NCI-H1694 (cell line): ENCODE results near the gene MTMR3.
"Not testable (repeated sequence)": the region's sequence is repeated elsewhere in the genome, so short reads cannot be mapped to it uniquely, and the experiment has no call there.

Experiments used
- DNase-seq: peaks from one replicate; lab custom pipeline; 2025; lab: John Stamatoyannopoulos, UW

The MTMR3 gene

DNA sequence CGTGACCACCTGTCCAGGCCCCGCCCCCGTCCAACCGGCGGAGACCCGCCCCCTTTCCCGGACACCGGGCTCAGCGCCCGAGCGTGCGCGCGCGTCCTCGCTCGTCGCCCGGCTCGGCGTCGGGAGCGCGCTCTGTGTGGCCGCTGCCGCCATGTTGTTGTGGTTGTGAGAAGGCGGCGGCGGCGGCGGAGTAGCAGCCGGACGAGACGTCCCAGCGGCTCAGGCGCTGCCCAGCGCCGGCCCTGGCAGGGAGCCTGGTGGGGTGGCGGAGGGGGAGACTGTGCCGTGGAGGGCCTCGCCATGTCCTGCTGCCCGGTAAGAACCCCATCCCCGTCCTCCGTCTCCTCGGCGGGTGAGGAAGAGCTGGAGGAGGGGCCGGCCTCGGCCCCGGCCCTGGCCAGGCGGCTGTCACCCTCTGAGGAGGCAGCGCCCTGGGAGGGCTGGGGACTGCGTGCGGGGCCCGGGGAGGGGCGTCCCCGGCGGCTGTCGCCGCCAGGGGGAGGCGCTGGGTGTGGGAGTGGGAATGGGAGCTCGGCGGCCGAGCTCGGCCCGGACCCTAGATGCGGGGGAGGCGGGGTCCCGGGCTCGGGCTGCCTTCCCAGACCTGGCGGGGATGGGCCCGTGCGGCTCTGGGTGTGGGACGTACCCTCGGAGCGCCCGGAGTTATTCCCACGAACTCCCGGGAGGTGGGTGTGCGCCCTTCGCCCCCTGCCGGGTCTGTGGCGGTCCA lies at the start of gene MTMR3:
TSS of gene MTMR3 (plus strand) at position 130 of the 730 bp plus-strand sequence. CDS start 87,886 bp downstream, outside the sequence.
- peak; percentile 75 for DNase-seq

DNA sequence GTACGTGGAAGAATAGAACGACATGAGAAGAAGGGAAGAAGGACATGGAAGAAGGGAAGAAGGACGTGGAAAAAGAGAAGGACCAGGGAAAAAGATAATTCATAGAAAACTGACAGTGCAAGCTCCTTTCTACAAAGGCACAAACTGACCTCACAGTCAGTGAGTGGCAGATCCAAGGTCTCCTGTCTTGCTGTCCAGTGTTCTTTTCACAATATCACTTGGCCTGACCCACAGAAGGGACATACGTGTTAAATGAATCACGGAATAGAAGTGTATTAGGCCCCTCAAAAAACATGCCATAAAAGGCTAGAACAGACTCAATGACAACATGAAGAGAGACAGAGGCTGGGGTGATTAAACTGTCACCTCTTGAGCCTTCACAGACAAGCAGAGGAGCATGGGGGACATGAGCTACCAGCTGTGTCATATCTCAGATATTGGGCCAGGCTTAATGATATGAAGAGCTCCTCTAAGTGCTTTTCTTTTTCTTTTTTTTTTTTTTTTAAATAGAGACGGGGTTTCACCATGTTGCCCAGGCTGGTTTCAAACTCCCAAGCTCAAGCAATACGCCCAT lies 49.5 kb upstream of the MTMR3 start:
- no peak for DNase-seq

DNA sequence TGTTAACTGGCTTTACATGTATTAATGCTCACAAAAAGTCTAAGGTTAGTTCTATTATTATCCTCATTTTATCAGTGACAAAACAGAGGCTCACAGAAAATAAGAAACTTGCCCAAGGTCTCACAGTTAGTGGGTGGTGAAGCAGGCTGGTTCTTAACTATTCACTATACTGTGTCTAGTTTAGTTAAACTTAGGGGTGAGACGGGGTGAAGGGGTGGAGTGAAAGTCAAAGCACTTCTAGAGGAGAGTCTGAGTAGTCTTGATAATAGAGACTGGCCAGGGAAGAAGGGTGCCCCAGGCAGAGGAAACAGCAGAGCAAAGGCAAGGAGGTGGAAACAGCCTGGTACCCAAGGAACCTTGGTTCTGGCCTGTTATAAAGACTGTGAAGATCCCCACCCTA lies 48.9 kb upstream of the MTMR3 start:
- DNase-seq: no peak

DNA sequence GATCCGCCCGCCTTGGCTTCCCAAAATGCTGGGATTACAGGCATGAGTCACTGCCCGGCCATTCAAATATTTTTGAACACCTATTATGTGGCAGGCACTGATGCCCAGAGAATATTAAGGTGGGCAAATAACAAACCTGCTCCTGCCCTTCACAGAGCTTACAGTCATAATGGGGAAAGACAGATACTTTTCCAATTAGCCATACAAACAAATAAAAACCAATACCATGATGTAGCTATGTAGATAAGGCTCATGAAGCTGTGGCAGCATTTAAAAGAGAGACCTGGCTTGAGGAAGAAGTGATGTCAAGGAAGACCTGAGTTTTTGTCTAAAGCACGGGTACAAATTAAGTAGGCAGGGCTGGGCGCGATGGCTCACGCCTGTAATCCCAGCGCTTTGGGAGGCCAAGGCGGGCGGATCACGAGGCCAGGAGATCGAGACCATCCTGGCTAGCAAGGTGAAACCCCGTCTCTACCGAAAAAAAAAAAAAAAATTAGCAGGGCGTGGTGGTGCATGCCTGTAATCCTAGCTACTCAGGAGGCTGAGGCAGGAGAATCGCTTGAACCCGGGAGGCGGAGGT lies 46.1 kb upstream of the MTMR3 start:
- DNase-seq: not testable (repeated sequence)

DNA sequence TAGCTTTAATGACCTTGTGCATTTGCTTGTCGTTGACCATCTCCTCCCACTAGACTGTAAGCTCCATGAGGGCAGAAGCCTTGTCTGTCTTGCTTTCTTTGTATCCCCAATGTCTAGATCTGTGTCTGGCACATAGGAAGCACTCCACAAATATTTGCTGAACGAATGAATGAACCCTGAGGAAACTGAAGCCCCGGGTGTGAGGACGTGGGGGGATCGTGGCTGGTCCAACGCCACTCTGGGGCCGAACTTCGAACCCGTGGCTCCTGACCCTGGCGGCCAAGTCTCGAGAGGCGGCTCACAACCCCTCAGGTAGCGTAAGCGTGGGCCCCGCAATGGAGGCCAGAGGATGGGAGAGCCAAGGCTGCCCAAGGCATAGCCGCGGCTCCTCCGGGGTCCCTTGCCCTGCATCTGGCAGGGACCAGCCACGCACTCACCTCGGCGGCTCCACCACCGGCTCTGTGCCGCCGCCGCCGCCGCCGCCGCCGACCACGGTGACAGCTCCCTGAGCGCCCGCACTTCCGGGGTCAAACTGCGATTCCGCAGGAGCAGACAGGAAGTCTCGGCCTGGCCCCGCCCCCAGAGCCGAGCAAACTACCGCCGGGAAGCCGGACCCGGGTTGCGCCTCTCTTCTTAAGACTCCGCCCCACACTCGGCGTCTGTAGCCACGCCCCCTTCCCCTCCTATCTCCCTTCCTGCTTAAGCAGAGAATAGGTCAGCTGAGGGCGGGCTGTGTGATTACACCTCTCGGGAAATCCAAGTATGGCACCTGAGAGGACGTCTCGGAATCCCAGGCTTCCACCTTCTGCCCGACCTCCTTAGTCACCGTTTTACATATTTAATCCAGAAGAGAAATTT lies 45.0 kb upstream of the MTMR3 start, which contains the start of gene ASCC2:
TSS of gene ASCC2 (minus strand) at position 534 of the 858 bp plus-strand sequence. CDS start 5,949 bp downstream, outside the sequence.
- peak; percentile 98 for DNase-seq

DNA sequence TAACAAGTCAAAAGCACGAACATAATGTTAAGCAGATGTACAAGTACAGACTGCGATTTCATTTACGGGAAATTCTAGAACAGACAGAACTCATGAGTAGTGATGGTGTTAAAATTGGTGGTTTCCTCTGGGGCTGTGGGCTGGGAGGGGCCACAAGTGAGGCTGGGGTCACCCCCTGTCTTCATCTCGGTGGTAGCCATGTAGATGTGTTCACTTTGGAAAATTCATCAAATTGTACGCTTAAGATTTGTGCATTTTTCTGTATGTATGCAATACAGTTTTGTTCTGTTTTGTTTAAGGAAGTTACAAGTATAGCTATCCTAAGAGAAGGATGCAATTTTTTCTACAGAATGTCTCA lies 44.4 kb upstream of the MTMR3 start:
- DNase-seq: no peak

DNA sequence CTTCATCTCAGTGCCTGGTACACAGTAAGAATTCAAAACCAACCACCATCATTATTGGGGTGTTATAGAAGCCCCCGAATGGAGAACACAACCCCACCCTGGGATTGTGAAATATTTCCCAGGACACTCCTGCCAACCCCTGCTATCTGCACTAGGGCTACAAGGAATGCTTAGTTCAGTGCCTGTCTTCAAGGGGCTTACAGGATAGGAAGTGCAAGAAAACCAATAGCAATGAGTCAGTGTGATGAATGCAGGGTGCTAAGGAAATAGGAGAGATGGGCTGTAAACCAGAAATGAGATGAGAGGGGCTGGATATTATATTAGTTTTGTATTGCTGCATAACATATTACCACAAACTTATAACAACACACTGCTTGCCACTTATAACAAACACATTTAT lies 43.9 kb upstream of the MTMR3 start:
- no peak for DNase-seq

DNA sequence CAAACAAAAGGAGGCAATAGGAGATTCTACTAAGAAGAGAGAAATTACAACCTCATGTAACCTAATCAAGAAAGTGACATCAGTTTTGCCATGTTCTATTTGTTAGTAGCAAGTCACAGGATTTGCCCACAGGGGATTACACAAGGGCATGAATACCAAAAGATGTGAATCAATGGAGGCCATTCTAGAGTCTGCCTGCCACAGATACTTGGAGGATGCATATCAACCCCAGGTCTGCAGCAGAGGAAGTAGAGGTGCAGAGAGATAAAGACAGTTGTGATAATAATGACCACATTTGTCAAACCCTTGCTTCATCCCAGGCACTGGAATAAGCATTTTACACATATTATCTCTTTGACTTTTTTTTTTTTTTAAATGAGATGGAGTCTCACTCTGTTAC lies 42.5 kb upstream of the MTMR3 start:
- no peak for DNase-seq

DNA sequence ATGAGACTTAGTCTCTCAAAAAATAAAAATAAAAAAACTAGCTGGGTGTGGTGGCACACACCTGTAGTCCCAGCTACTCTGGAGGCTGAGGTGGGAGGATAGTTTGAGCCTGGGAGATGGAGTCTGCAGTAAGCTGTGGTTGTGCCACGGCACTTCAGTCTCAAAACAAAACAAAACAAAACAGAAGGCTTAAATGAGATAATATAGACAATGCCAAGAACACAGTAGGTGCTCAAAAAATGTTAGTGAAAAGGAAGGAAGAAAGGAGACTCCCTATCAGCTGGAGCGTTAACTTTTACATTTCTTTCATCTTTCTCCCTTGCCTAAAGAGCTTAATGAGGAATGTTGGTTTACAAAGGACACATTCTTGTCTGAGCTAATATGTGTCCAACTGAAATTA lies 40.8 kb upstream of the MTMR3 start:
- DNase-seq: no peak

DNA sequence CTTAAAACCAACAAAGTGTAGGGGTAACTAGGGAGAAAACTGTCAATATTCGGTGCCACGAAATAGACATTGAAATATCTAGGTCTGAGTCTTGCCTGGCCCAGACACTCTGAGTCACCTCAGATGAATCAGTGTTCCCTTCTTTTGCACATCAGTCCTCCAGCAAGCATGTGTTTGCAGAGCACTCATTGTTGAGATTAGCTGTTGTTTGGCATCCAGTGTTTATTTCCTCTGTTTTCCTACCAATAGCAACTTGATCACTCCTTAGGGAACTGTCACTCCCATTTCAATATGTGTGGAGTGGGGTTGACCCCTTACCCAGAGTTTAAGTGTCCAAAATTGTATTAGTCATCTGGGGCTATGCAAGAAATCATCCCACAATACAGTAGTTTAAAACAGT lies 40.2 kb upstream of the MTMR3 start:
- no peak for DNase-seq

DNA sequence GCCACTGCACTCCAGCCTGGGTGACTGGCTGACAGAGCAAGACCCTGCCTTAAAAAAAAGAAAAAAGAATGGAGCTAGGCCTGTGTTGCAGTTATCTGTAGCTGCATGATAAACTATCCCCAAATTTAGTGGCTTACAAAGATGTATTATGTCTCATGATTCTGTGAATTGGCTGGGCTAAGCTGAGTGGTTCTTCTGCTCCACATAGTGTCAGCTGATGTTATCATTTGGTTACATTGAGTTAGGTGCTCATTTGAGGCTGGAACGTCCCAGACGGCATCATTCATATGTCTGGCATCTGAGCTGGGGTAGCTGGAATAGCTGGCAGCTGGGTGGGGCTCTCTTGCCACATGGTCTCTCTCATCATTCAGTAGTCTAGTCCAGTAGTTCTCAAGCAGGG lies 36.7 kb upstream of the MTMR3 start:
- DNase-seq: no peak

DNA sequence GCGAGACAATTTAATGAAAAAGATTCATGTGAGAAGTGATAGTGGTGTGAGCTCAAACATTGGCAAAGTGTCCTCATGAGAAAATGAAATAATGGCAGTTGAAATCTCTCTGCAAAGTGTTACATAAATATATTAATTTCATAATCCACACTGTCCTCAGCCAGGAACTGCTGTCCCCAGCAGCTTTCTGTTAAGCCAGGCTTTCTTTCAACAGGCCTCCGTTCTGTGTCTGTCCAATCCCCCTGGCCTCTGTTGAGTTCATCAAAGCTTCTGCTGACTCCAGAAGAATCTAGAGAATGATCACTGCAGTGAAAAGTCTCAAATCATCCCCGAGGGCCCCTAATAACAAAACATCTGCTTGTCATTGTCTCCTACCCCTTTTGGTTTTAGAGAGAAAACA lies 34.9 kb upstream of the MTMR3 start:
- DNase-seq: no peak

DNA sequence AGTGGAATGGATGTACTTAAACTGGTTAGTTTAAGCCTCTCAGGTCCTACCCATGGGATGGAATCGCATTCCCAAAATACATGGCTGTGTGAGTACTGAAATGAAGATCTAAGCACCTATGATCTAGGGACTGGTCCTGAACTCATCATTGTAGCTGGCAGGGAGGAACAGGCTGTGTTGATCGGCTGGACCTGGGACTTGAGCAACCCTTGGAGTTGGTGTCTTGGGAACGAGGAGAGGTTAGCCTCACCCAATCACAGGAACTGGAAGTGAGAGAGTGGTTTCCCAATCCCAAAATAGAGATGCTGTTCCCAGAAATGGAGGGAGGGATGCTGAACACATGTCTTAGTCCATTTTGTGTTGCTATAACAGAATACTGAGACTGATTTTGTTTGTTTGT lies 28.5 kb upstream of the MTMR3 start:
- no peak for DNase-seq

DNA sequence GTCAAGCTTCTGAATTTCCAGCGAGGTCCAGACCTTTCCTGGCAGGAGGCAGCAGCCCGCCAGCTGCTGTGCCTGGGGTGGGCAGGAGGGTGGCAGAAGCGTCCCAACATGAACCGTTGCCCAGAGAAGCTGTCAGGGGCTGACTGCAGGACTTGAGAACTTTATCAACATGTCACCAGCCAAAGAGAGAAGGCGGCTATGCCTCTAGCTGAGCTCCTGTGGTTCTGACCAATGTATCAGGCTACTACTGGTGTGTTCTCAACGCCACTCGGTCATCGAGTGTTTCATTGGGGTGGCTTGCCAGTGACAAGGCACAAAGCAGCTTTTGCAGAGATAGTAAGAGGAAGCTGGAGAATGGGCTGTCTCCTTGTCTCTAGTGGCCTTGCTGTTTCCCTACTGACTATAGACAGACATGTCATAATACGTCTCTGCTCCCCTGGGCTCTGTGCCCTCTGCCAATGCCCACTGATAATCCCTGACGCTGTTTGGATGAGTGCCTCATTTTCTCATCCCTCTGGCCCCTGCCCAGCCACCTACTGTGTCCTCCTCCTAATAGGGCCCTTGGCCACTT lies 27.3 kb upstream of the MTMR3 start:
- DNase-seq: no peak

DNA sequence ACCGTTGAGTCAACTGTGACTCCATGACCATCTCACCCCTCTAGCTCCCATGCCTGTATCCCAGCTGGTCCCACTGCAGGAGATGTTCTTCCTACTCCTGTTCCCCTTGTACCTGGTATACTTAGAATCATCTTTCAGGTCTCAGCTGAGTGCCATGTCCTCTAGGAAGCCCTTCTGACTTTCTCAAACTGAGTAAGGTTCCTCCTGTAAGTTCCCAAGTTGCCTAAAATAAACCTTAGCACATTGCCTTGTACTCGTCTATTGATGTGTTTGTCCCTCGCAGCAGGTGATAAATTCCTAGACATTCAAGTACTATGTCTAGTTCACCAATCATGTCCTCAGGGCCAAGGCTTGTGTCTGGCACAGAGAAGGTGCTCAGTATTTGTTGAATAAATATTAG lies 26.5 kb upstream of the MTMR3 start:
- DNase-seq: no peak

DNA sequence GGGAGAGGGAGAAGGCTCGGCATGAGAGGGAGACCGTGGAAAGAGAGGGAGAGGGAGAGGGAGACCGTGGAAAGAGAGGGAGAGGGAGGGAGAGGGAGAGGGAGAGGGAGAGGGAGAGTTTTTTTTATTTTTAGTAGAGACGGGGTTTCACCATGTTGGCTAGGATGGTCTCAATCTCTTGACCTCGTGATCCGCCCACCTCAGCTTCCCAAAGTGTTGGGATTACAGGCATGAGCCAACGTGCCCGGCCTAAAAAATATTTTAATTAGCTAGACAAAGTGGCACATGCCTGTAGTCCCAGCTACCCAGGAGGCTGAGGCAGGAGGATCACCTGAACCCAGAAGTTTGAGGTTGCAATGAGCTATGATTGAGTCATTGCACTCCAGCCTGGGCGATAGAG lies 23.9 kb upstream of the MTMR3 start:
- not testable (repeated sequence) for DNase-seq

DNA sequence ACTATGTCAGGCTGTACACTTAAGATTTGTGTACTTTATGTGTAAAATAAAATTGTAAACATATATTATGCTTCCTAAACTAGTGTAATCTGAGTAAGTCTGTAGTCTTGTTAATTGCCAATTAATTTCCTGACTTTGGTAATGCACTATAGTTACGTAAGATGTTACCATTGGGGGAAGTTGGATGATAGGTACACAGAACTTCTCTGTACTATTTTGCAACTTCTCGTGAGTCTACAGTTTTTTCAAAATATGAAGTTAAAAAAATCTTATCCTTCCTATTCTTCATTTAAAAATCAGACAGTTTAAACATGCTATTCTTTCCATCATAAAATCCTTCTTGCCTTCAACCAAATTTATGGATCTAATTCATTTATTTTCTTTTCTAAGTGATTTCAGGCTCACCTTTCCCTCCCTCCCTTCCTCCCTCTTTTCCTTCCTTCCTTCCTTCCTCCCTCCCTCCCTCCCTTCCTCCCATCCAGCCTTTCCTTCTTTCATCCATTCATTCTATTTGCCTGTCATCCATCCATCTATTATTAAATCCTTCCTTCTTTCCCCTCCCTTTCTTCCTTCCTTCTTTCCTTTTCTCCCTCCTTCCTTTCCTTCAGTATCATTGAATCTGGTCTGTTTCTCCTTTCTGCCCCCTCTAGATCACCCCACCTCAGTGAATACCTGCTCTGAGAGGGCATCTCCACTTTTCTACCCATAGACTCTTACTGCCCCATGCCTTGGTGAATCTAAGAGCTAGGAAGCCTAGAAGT lies 22.8 kb upstream of the MTMR3 start:
- no peak for DNase-seq

DNA sequence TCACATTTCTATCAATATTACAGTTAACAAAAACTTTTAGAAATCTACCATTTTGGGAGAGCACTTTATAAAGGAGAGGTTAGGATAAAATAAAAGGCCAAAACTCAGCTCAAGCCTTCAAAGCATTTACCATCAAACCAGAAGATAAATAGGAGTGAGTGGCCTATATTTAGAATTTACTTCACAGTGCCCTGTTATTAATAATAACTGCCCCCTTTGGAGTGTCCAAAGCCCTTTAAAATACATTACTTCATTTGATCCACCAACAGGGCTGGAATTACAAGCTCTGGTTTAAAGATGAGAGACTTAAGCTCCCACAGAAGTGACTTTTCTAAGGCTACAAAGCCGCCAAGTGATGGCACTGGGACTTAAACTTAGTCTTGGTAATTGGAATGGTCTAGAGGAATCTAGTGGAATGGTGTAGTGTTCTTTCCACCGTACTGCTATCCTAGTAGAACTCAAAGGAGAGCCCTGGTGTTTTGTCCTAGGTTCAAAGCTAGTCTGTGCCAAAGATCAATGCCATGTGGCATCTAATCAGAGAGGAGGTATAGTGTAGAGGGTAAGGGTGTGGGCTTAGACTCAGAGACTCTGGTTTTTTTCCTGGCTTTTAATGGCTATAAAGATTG lies 21.2 kb upstream of the MTMR3 start:
- DNase-seq: no peak

DNA sequence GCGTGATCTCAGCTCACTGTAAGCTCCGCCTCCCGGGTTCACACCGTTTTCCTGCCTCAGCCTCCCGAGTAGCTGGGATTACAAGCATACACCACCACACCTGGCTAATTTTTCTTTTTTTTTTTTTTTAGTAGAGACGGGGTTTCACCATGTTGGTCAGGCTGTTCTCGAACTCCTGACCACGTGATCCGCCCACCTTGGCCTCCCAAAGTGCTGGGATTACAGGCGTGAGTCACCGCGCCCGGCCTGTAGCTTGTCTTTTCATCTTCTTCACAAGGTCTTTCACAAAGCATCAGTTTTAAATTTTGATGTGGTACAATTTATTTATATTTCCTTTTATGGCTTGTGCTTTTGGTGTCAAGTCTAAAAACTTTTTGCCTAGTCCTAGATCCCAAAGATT lies 17.4 kb upstream of the MTMR3 start:
- DNase-seq: not testable (repeated sequence)

DNA sequence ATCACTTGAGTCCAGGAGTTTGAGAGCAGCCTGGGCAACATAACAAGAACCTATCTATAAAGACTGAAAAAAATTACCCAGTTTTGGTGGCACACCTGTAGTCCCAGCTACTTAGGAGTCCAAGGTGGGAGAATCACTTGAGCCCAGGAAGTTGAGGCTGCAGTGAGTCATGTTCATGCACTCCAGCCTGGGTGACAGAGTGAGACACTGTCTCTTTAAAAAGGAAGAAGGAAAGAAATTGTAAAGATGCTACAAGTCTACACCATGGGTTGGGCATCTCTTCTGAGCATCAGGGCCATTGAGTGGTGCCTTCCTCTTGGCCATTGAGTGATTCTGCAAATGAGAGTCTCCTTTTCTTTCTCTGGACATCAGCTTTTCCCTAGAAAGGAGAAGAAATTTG lies 15.7 kb upstream of the MTMR3 start:
- DNase-seq: no peak

DNA sequence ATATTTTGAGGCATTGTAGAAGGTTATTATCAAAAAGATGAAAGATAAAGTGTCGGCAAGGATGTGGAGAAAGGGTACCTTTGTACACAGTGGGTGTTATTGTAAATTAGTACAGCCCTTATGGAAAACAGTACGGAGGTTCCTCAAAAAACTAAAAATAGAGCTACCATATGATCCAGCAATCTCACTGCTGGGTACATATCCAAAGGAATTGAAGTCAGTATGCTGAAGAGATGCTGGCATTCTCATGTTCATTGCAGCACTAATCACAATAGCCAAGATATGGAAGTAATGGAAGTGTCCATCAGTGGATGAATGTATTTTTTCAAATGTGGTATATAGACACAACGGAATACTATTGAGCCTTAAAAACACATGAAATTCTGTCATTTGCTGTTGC lies 15.1 kb upstream of the MTMR3 start:
- no peak for DNase-seq
